Psoas muscle (tissue), 8 donors: ENCODE results near the gene SPTAN1. TPM values are rescaled to one million over a fixed set of nuclear protein-coding genes. Genes with fewer than 3 reads are reported as not detected.
A peak's percentile ranks its signal among the peaks of the same experiment; 100 is the strongest.
"Not testable (repeated sequence)": the region's sequence is repeated elsewhere in the genome, so short reads cannot be mapped to it uniquely, and the experiment has no call there.

Source experiments
- ATAC-seq, 4 donors: fragments of 200-7000 bp; cut with Tn5 transposase; one replicate each; pipeline ENCODE4 v1.9.1; 2020; ENCODE audit warnings: moderate library complexity in 3 of 4, mild to moderate bottlenecking in 2 of 4
- DNase-seq, 2 donors: peaks; one replicate each; pipeline ENCODE4 v3.0.0-alpha.2; 2020
- H3K27ac ChIP-seq: fragments of 200-600 bp; one replicate; pipeline ENCODE4 v1.8.0; 2022
- H3K27me3 ChIP-seq, 3 donors: fragments of 200-600 bp in 1 of 3; one replicate each; pipeline versions ENCODE4 v1.6.1 to v1.8.0; 2013 to 2022; ENCODE audit warnings: low read length in 2 of 3, mild to moderate bottlenecking in 2 of 3, moderate library complexity in 1 of 3; ENCODE audit not compliant: insufficient read depth in 3 of 3
- H3K36me3 ChIP-seq, 2 donors: fragments of 200-600 bp in 1 of 2; one replicate each; pipeline versions ENCODE4 v1.6.1 to v1.8.0; 2013 to 2022; ENCODE audit warnings: low read depth in 1 of 2, mild to moderate bottlenecking in 1 of 2, moderate library complexity in 1 of 2; ENCODE audit not compliant: insufficient read depth in 1 of 2
- H3K4me1 ChIP-seq: fragments of 200-600 bp; one replicate; pipeline ENCODE4 v1.8.0; 2022
- H3K4me3 ChIP-seq: fragments of 200-600 bp; one replicate; pipeline ENCODE4 v1.8.0; 2022; ENCODE audit warnings: mild to moderate bottlenecking
- H3K9me3 ChIP-seq: fragments of 200-600 bp; one replicate; pipeline ENCODE4 v1.8.0; 2022
- CTCF ChIP-seq: fragments of 200-600 bp; IDR thresholded peaks from one replicate; pipeline ENCODE4 v1.8.0; 2022; ENCODE audit warnings: antibody characterized with exemption
- WGBS, 3 donors: extraction: QIAGEN DNeasy Blood & Tissue Kit; methylation state at CpG; one replicate each; pipeline versions ENCODE4 v1.1.6 to v1.1.7; 2013; 5-methylcytosine and 5-hydroxymethylcytosine counted together
- intact Hi-C, 2 donors: fragments of 100-400 bp; cut with DNase I; formaldehyde crosslinking; loops; one replicate each; pipeline versions ENCODE4 v1.11.0 to v1.14.2; 2022
- polyA plus RNA-seq, 3 donors: library from polyadenylated mRNA; stranded (reverse); fragments of 200-250 nt; gene quantifications; one replicate each; pipeline ENCODE4 v1.2.3, GENCODE V29; 2013
- total RNA-seq, 4 donors: library from RNA; stranded (reverse); fragmentation: NEBNext Ultra II Directional in 2 of 4; extraction: Animal tissue kit (Norgen Biotek cat#: 25700) in 2 of 4; gene quantifications; one replicate each; pipeline versions ENCODE4 v1.2.1 to v1.2.4, GENCODE V29; 2021 to 2023
- donor health status: healthy with polysubstance abuse.
- donor health status: DM: no; HTN: no; CAD: no; lungs with moderate emphysema.
- donor health status: Bipolar disorder and iron deficiency.
- donor health status: healthy.
- donor health status: DM: yes; HTN: yes; CAD: no.
- donor health status: DM: no; HTN: no; CAD: no.
- donor health status: DM: no; HTN: no; CAD: no.
- donor health status: DM: yes; HTN: yes; CAD: no.

Gene SPTAN1
- total and polyA plus RNA-seq, 7 donors = 18.1 to 91.4 (median 42.6) TPM

- Histone ChIP-seq H3K27ac (peak overlapping the region; percentile 89), H3K9me3 (no peaks in the 10 kb centered on the region), H3K4me1 (peaks cover 17% of the 10 kb centered on the region), H3K36me3 (peaks cover 0 to 24% of the 10 kb centered on the region in 2 donors), H3K27me3 (no peaks in the 10 kb centered on the region), H3K4me3 (peak overlapping the region; percentile 86)
- TF ChIP-seq CTCF = no peak
- intact Hi-C loops = loop anchor here in 1 of 2 donors (2.0 kb wide), 2 partner anchors 47 to 67 kb away; partner anchors contain the start of gene SPTAN1
- no peak for DNase-seq
- 18 to 24% (median 19%) methylated on average over 6 of the region's 6 CpGs for WGBS, 3 donors
- ATAC-seq = peak in 1 of 4 donors; percentile 24
Measured at GRCh38 chr9:128505414-128505765, 47.0 kb upstream of the SPTAN1 start.

GRCh38 chr9:128505906-128506305, 46.5 kb upstream of the SPTAN1 start:
- peaks cover 17% of the 10 kb centered on the region for H3K4me1 ChIP-seq
- H3K36me3 ChIP-seq = peaks cover 0 to 27% of the 10 kb centered on the region in 2 donors
- intact Hi-C loops = loop anchor here in 1 of 2 donors (2.0 kb wide), 2 partner anchors 47 to 67 kb away; partner anchors contain the start of gene SPTAN1
- peak overlapping the region; percentile 86 for H3K4me3 ChIP-seq
- 60 to 75% (median 64%) methylated on average over 12 of the region's 12 CpGs for WGBS, 3 donors
- H3K27ac ChIP-seq, H3K27me3 ChIP-seq, DNase-seq, H3K9me3 ChIP-seq, ATAC-seq: not testable (repeated sequence)

- TF ChIP-seq CTCF = no peak
- 88 to 95% (median 91%) methylated on average over 9 of the region's 9 CpGs for WGBS, 3 donors
Measured at GRCh38 chr9:128512820-128513219, 39.6 kb upstream of the SPTAN1 start.

GRCh38 chr9:128521956-128522355, 30.4 kb upstream of the SPTAN1 start:
- no peak for TF ChIP-seq CTCF
- ATAC-seq (no peak), DNase-seq (no peak)
- H3K27ac ChIP-seq = no peak overlapping the region
- no peaks in the 10 kb centered on the region for H3K4me1 ChIP-seq
- no peak overlapping the region for H3K4me3 ChIP-seq
- no peaks in the 10 kb centered on the region for H3K9me3 ChIP-seq
- H3K36me3 ChIP-seq = peaks cover 2 to 90% of the 10 kb centered on the region in 2 donors
- 91 to 97% (median 94%) methylated on average over 6 of the region's 6 CpGs for WGBS, 3 donors
- no peaks in the 10 kb centered on the region for H3K27me3 ChIP-seq
- intact Hi-C loops = no loop called here

More at GRCh38 chr9:128512820-128513219, 39.6 kb upstream of the SPTAN1 start:
- no peaks in the 10 kb centered on the region for H3K9me3 ChIP-seq
- no peaks in the 10 kb centered on the region for H3K27me3 ChIP-seq
- H3K27ac ChIP-seq = no peak overlapping the region
- ATAC-seq (no peak), DNase-seq (no peak)
- no peak overlapping the region for H3K4me3 ChIP-seq
- intact Hi-C loops = no loop called here
- peaks cover 5 to 95% of the 10 kb centered on the region in 2 donors for H3K36me3 ChIP-seq
- H3K4me1 ChIP-seq = no peaks in the 10 kb centered on the region

GRCh38 chr9:128523199-128523925, 29.0 kb upstream of the SPTAN1 start:
- intact Hi-C loops = no loop called here
- DNase-seq (peak in 1 of 2 donors; percentile 62), ATAC-seq (no peak)
- Histone ChIP-seq H3K9me3 (no peaks in the 10 kb centered on the region), H3K27ac (no peak overlapping the region), H3K36me3 (peaks cover 7 to 90% of the 10 kb centered on the region in 2 donors), H3K27me3 (no peaks in the 10 kb centered on the region), H3K4me3 (no peak overlapping the region), H3K4me1 (no peaks in the 10 kb centered on the region)
- TF ChIP-seq CTCF = no peak
- 28 to 42% (median 41%) methylated on average over 13 of the region's 13 CpGs for WGBS, 3 donors
